GM21526 (cell line): Measurements from ENCODE around the gene TMEM184B.
"Not testable (repeated sequence)": the region's sequence is repeated elsewhere in the genome, so short reads cannot be mapped to it uniquely, and the experiment has no call there.

Experiments
- ATAC-seq: cut with Tn5 transposase; IDR thresholded peaks from one replicate; pipeline ENCODE4 v1.9.1; 2021; ENCODE audit warnings: moderate library complexity; ENCODE audit not compliant: unreplicated experiment, low FRiP score

Gene TMEM184B

DNA sequence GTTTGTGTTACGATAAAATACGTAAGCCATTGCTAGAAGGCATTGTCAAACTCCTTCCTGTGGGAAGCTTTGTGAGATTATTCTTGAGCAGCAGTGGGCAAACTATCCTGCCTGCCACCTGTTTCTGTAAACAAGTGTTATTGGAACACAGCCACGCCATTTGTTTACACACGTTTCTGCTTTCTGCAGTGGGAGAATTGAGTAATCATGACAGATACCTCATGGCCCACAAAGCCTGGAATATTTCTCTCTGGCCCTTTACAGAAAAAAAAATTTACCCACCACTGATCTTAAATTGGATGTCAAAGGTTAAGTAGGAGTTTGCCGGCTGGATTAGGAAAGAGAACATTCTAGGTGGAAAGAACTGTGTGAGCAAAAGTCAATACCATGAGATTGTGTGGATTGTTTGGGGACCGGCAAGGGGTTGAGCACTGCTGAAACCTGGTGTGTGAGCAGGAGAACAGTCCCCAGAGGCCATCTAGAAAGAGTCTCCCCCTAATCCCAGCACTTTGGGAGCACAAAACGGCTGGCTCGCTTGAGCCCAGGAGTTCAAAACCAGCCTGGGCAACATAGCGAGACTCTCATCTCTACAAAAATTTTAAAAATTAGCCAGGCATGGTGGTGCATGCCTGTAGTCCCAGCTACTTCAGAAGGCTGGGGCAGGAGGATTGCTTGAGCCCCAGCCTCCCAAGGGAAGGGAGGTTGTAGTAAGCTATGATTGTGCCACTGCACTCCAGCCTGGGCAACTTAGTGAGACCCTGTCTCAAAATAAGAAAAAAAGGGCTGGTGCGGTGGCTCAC, 85.2 kb downstream of the TMEM184B start:
- ATAC-seq: no peak

- no peak for ATAC-seq
Observed at GRCh38 chr22:38186429-38186828, 86.4 kb downstream of the TMEM184B start.

DNA sequence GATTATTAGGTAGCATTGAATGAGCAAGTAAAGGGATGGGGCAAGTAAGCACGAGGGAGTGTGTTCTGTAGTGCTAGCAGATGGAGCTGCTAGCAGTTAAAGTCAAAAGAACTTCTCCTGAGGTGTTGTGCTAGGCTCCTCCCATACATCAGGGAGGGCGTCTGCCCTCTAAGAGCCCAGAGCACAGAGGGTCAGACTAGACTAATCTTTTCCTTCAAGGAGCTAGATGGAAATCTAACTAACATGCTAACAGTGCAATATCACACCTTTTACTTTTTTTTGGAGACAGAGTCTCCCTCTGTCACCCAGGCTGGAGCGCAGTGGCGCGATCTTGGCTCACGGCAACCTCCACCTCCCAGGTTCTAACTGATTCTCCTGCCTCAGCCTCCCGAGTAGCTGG, 88.0 kb downstream of the TMEM184B start:
- ATAC-seq: no peak

- ATAC-seq: peak; percentile 82
Observed at GRCh38 chr22:38181453-38182200, 91.2 kb downstream of the TMEM184B start, which contains the start of gene PLA2G6. TSS of gene PLA2G6 (minus strand) at chr22:38181830. CDS start at chr22:38169426, 12,404 bp downstream.

- no peak for ATAC-seq
Observed at GRCh38 chr22:38180841-38181452, 91.9 kb downstream of the TMEM184B start.

GRCh38 chr22:38178605-38178937, 94.2 kb downstream of the TMEM184B start:
- ATAC-seq: not testable (repeated sequence)

DNA sequence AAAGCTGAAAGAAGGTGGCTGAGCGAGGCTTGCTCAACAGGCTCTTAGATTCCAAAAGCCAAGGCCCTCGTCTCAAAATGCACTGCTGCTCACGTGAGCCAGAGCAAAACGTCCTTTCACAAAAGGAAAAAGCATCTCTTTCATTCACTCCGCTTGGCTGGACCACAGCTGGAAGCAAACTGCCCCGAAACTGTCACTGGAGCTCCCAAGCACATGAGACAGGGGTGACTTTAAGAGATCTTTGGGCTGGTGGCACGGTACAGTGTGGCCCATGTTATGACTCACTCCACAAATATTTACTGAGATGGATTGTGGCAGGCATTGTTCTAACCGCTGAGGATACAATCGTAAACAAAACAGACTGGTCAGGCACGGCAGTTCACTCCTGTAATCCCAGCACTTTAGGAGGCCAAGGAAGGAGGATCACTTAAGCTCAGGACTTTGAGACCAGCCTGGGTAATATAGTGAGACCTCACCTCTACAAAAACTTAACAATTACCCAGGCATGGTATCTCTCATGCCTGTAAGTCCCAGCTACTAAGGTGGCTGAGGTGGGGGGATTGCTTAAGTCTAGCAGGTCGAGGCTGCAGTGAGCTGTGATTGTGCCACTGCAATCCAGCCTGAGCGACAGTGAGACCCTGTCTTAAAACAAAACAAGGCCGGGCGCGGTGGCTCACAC, 94.7 kb downstream of the TMEM184B start:
- no peak for ATAC-seq

- not testable (repeated sequence) for ATAC-seq
Observed at GRCh38 chr22:38177571-38177925, 95.3 kb downstream of the TMEM184B start.

DNA sequence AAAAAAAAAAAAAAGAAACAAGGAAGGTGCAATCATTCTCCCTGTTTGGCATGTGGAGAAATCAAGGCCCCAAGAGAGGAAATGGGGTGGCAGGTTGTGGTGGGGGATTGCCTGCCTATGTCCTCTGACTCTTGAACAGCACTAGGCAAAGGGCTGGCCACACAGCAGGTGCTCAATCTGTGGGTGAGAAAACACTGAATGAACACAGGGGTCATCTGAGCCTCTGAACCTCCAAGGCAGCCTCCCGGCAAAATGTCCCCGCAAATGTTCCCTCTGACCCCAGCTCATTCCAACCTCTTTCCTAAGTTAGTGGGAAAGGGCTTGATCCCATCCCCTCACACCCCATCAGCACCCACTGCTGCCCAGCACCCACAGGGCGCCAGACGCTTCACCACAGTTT, 95.8 kb downstream of the TMEM184B start:
- ATAC-seq: no peak

GRCh38 chr22:38176170-38176741, 96.6 kb downstream of the TMEM184B start:
- no peak for ATAC-seq

DNA sequence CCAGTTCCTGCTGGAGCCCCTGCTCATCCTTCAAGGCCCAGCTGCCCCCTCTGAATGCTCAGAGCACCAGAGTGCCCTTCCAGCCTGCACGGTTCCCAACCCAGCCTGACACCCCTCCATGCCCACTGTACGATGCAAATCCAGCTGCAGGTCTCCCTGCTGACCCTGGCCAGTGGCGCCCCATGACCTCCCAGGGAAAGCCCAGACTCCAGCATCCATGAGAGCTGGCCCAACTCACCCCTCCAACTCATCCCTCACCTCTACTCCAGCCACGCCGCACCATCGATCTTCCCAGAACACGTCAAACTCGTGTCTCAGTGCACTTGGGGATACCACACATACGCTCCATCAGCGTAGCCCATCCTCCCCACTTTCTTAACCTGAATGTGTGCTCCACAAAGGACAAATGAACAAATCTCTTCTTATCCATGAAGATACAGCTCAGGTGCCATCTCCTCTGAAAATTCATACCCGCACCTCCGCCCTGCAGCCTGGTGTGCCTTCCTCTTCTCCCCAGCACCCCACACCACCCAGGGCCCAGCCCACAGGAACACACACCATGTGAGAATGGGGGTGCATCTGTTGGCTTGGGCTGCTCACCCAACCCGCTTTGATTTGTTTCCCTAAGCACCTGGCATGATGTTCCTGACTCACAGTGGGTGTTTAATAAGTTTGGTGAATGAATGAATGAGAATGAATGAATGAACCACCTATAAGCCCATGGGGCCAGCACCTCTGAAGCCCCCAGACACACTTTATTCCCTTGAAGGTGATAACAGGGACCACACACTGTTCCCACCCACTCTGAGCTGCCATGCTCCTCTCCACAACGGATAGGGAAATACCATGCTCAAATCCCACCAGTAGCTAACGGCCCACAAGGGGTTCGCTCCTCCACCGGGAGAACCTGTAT, 97.3 kb downstream of the TMEM184B start:
- ATAC-seq: no peak

DNA sequence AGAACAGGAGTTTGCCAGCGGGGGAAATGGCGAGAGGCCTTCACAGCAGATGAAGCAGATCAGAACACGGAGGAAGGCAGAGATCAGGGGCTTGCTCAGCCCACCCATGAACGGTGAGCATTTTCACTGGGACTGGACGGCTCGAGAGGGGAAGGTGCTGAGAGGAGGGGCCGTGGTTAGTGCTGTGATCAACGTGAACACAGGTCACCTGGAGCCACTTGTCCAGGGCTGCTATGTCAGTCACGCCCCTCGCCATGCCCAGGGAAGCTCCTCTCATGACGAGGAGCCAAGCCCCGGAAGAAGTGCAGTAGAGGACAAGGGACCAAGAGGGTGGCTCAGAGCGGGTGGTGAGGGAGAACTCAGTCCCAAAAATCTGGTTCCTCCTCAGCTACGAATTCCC, 98.2 kb downstream of the TMEM184B start:
- ATAC-seq: no peak

DNA sequence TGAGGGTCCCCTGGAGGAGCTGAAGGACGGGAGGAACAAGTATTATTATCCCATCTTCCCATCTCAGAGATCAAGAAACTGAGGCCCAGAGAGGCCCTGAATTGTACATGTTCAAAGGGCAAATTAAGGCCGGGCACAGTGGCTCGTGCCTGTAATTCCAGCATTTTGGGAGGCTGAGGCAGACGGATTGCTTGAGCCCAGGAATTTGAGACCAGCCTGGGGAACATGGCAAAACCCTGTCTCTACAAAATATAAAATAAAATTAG, 99.2 kb downstream of the TMEM184B start:
- no peak for ATAC-seq

- no peak for ATAC-seq
Observed at GRCh38 chr22:38172832-38173640, 99.8 kb downstream of the TMEM184B start.

DNA sequence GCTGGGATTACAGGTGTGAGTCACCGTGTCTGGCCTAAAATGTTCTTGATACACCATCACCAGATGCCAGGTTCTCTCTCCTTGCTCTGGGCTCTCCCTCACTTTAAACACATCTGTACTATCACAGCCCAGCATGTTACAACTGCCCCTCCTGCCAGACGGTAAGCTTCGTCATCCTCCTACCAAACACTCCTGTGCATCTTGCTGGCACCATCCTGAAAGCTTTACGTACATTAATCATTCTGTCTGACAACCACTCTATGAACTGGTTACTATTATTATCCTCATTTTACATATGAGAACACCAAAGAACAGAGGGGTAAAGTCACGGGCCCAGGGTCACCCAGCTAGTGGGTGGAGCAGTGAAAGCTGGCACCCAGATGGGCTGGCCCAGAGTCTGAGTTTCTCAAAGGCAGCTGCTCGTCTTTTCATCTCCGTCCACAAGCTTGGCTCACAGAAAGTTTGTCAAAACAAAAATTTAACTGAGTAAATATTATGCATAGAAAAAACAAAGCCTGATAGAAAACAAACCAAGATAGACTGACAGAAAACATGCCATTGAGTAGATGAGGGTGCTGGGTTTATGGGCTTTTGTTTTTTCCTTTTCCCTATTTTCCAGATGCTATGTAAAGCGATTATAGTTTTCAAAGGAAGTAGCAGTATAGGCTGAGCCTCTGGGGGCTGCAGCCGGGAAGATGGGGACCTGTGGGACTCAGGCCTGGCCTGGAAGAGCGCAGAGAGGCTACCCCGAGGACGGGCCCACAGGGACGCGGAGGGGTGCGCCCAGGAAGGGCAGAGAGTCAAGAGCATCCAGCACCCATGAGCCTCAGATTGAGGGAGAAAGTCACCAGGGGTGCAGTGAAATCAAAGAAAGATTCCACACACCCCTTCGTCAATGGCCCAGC, 100.6 kb downstream of the TMEM184B start:
- ATAC-seq: no peak

DNA sequence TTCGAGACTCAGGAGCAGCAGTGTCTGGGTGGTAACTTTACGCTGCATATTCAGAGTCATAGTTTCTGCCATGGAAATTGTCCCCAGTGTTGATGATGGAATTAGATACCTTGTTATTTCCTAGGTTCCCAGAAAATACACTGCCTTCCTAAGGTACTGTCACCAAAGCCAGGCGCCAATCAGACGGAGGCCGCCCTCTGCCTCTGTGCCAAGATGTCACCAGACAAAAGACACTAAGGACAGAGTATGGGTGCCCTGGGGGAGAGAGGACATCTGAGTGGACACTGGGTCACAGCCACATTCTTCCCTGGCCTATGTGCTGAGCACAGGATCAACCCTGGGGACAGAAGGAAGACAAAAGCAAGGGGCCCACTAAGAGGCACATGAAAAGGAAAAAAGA, 102.3 kb downstream of the TMEM184B start:
- no peak for ATAC-seq
